Panc1 (cell line): ENCODE measurements around the gene SLC6A6.

Experiments
- CTCF ChIP-seq: fragments of 450-650 bp; IDR thresholded peaks from 2 replicates; pipeline ENCODE4 v1.5.1; 2017; ENCODE audit warnings: mild to moderate bottlenecking
- POLR2AphosphoS5 ChIP-seq: IDR thresholded peaks from 2 replicates; pipeline ENCODE4 v1.6.1; 2012; ENCODE audit warnings: mild to moderate bottlenecking, low read depth, low read length, moderate library complexity
- REST ChIP-seq, 2 experiments: IDR thresholded peaks; 2 replicates each; pipeline ENCODE4 v1.6.1; 2011 to 2012; ENCODE audit warnings: low read depth in 2 of 2, control low read depth in 1 of 2, low read length in 1 of 2, mild to moderate bottlenecking in 1 of 2, moderate library complexity in 1 of 2; ENCODE audit not compliant: insufficient read depth in 1 of 2
- TCF7L2 ChIP-seq: IDR thresholded peaks from 2 replicates; pipeline ENCODE4 v1.6.1; 2011; ENCODE audit warnings: mild to moderate bottlenecking, low read depth, low read length, inconsistent platforms

- TF ChIP-seq CTCF (no peak), POLR2AphosphoS5 (no peak), REST (IDR thresholded peaks at IDR 0.05; ENCODE audit: insufficient read depth in 1 of 2, low read depth in 2 of 2, low read length in 1 of 2) (no peak), TCF7L2 (no peak)
Observed at GRCh38 chr3:14522129-14522691, 119.8 kb downstream of the SLC6A6 start.
